Thoracic aorta (tissue), 2 donors: ENCODE results near the gene VTCN1. TPM values are rescaled to one million over a fixed set of nuclear protein-coding genes. Genes with fewer than 3 reads are reported as not detected.

Source experiments
- ATAC-seq: fragments of 150-250 bp; one replicate; pipeline ENCODE4 v1.8.0; 2017; ENCODE audit warnings: low read depth; ENCODE audit not compliant: insufficient number of reproducible peaks, low FRiP score
- DNase-seq: peaks from one replicate; pipeline ENCODE4 v3.0.0-alpha.2; 2020; ENCODE audit warnings: low spot score
- H3K27ac ChIP-seq, 2 donors: fragments of 200-600 bp; sonication (generic); 1 replicate in 1 of 2; 2 replicates in 1 of 2; pipeline ENCODE4 v1.5.1; 2016; ENCODE audit warnings: mild to moderate bottlenecking in 2 of 2, moderate library complexity in 2 of 2
- H3K27me3 ChIP-seq: fragments of 200-600 bp; sonication (generic); replicated peaks from 2 replicates; pipeline ENCODE4 v1.6.0; 2016; ENCODE audit warnings: mild to moderate bottlenecking; ENCODE audit not compliant: insufficient read depth
- H3K36me3 ChIP-seq: fragments of 200-600 bp; sonication (generic); one replicate; pipeline ENCODE4 v1.5.1; 2016
- H3K4me1 ChIP-seq, 2 donors: fragments of 200-600 bp; sonication (generic); 1 replicate in 1 of 2; 2 replicates in 1 of 2; pipeline versions ENCODE4 v1.5.1 to v1.6.0; 2016; ENCODE audit warnings: low read depth in 2 of 2, mild to moderate bottlenecking in 1 of 2; ENCODE audit not compliant: control insufficient read depth in 1 of 2
- H3K4me3 ChIP-seq: fragments of 200-600 bp; sonication (generic); 2 replicates; pipeline ENCODE4 v1.5.1; 2016; ENCODE audit warnings: mild to moderate bottlenecking
- H3K9me3 ChIP-seq: fragments of 200-600 bp; sonication (generic); 2 replicates; pipeline ENCODE4 v1.5.1; 2016
- CTCF ChIP-seq: fragments of 200-600 bp; sonication (generic); IDR thresholded peaks from one replicate; pipeline ENCODE4 v1.5.1; 2019; ENCODE audit warnings: antibody characterized with exemption
- total RNA-seq, 2 donors: library from RNA; depleted of rRNA; stranded (reverse); fragments of >200 nt; gene quantifications; one replicate each; pipeline versions ENCODE4 v1.1.0 to v1.2.3, GENCODE V29; 2016

The VTCN1 gene
- total RNA-seq, 2 donors from 2014 or later = not detected

GRCh38 chr1:117213046-117213445 is 2.3 kb upstream of the VTCN1 start:
- TF ChIP-seq CTCF = no peak
- no peaks in the 10 kb centered on the region for H3K9me3 ChIP-seq
- H3K27me3 ChIP-seq = no peaks in the 10 kb centered on the region
- ATAC-seq (no peak), DNase-seq (no peak)
- no peaks in the 10 kb centered on the region for H3K4me1 ChIP-seq
- no peak overlapping the region for H3K4me3 ChIP-seq
- no peaks in the 10 kb centered on the region for H3K36me3 ChIP-seq
- H3K27ac ChIP-seq = no peak overlapping the region

GRCh38 chr1:117210386-117210785 is 341 bp downstream of the VTCN1 start:
- H3K4me3 ChIP-seq = no peak overlapping the region
- H3K9me3 ChIP-seq = no peaks in the 10 kb centered on the region
- ATAC-seq = no peak
- DNase-seq = no peak
- no peaks in the 10 kb centered on the region for H3K27me3 ChIP-seq
- H3K4me1 ChIP-seq = no peaks in the 10 kb centered on the region
- TF ChIP-seq CTCF = no peak
- no peaks in the 10 kb centered on the region for H3K36me3 ChIP-seq
- no peak overlapping the region for H3K27ac ChIP-seq

GRCh38 chr1:117209094-117209493 is 1.6 kb downstream of the VTCN1 start:
- ATAC-seq = no peak
- Histone ChIP-seq H3K27me3 (no peaks in the 10 kb centered on the region), H3K4me1 (no peaks in the 10 kb centered on the region), H3K27ac (no peak overlapping the region), H3K9me3 (no peaks in the 10 kb centered on the region), H3K4me3 (no peak overlapping the region), H3K36me3 (no peaks in the 10 kb centered on the region)
- no peak for DNase-seq
- no peak for TF ChIP-seq CTCF

GRCh38 chr1:117208580-117208979 is 2.1 kb downstream of the VTCN1 start:
- Histone ChIP-seq H3K27ac (no peak overlapping the region), H3K9me3 (no peaks in the 10 kb centered on the region), H3K36me3 (no peaks in the 10 kb centered on the region), H3K4me3 (no peak overlapping the region), H3K27me3 (no peaks in the 10 kb centered on the region), H3K4me1 (no peaks in the 10 kb centered on the region)
- TF ChIP-seq CTCF = no peak
- ATAC-seq (no peak), DNase-seq (no peak)

- no peaks in the 10 kb centered on the region for H3K4me1 ChIP-seq
- no peaks in the 10 kb centered on the region for H3K9me3 ChIP-seq
- no peak overlapping the region for H3K4me3 ChIP-seq
- no peak overlapping the region for H3K27ac ChIP-seq
- DNase-seq = no peak
- no peaks in the 10 kb centered on the region for H3K36me3 ChIP-seq
- TF ChIP-seq CTCF = no peak
- no peaks in the 10 kb centered on the region for H3K27me3 ChIP-seq
- ATAC-seq = no peak
Observed at GRCh38 chr1:117205368-117205767, 5.4 kb downstream of the VTCN1 start.
